H1 (cell line): ENCODE data around the gene CEP120. TPM values are rescaled to one million over a fixed set of nuclear protein-coding genes. Genes with fewer than 3 reads are reported as not detected.

Experiments used
- ATF3 ChIP-seq: IDR thresholded peaks from 2 replicates; pipeline ENCODE4 v1.6.1; 2011; ENCODE audit warnings: low read depth, mild to moderate bottlenecking, low read length; ENCODE audit not compliant: insufficient read depth
- CHD2 ChIP-seq: IDR thresholded peaks from 2 replicates; pipeline ENCODE4 v1.6.1; 2012; ENCODE audit warnings: low read length, improper control_type of control experiment
- CTBP2 ChIP-seq: IDR thresholded peaks from 2 replicates; pipeline ENCODE4 v1.7.0; 2011; ENCODE audit warnings: borderline replicate concordance, mild to moderate bottlenecking, moderate library complexity, mixed read lengths, low read length; ENCODE audit not compliant: insufficient read depth, insufficient read length
- CTCF ChIP-seq, 3 experiments: IDR thresholded peaks; 1 replicate in 2 of 3; 2 replicates in 1 of 3; pipeline versions ENCODE4 v1.5.1 to v1.6.1; 2011; ENCODE audit warnings: low read length in 3 of 3, mild to moderate bottlenecking in 3 of 3, inconsistent platforms in 2 of 3, low read depth in 1 of 3, moderate library complexity in 1 of 3; ENCODE audit not compliant: insufficient read depth in 1 of 3; ENCODE audit errors: control extremely low read depth in 1 of 3
- E2F6 ChIP-seq: IDR thresholded peaks from 2 replicates; pipeline ENCODE4 v1.6.1; 2012; ENCODE audit warnings: inconsistent platforms
- EP300 ChIP-seq, 2 experiments: IDR thresholded peaks; 1 replicate in 1 of 2; 2 replicates in 1 of 2; pipeline ENCODE4 v1.6.1; 2011 to 2012; ENCODE audit warnings: low read depth in 2 of 2, low read length in 2 of 2, mild to moderate bottlenecking in 2 of 2, borderline replicate concordance in 1 of 2, inconsistent platforms in 1 of 2, moderate library complexity in 1 of 2
- HDAC6 ChIP-seq: IDR thresholded peaks from one replicate; pipeline ENCODE4 v1.7.1; 2012; ENCODE audit warnings: low read depth, mild to moderate bottlenecking, inconsistent platforms, low read length, moderate library complexity
- KDM5A ChIP-seq: fragments of 200-600 bp; IDR thresholded peaks from 2 replicates; pipeline ENCODE4 v1.7.1; 2012; ENCODE audit warnings: mild to moderate bottlenecking, low read length, inconsistent platforms, mixed read lengths
- MAX ChIP-seq: IDR thresholded peaks from 2 replicates; pipeline ENCODE4 v1.6.1; 2012; ENCODE audit warnings: inconsistent platforms
- RBBP5 ChIP-seq: IDR thresholded peaks from 2 replicates; pipeline ENCODE4 v1.7.1; 2012; ENCODE audit warnings: low read depth, mild to moderate bottlenecking, inconsistent platforms, low read length, moderate library complexity, borderline replicate concordance
- RFX5 ChIP-seq: IDR thresholded peaks from 2 replicates; pipeline ENCODE4 v1.6.1; 2011; ENCODE audit warnings: low read depth, low read length, improper control_type of control experiment, borderline replicate concordance
- SP1 ChIP-seq: IDR thresholded peaks from 2 replicates; pipeline ENCODE4 v1.6.1; 2011; ENCODE audit warnings: low read depth, low read length
- SP2 ChIP-seq: IDR thresholded peaks from 2 replicates; pipeline ENCODE4 v1.6.1; 2012; ENCODE audit warnings: mild to moderate bottlenecking, low read length, inconsistent platforms
- TAF1 ChIP-seq: IDR thresholded peaks from 2 replicates; pipeline ENCODE4 v1.6.1; 2011; ENCODE audit warnings: mild to moderate bottlenecking, low read depth, low read length
- TAF7 ChIP-seq: optimal IDR thresholded peaks from 2 replicates; pipeline ENCODE3; 2011; ENCODE audit warnings: low read depth, mild to moderate bottlenecking, inconsistent platforms, low read length, moderate library complexity, borderline replicate concordance
- TCF12 ChIP-seq: IDR thresholded peaks from 2 replicates; pipeline ENCODE4 v1.6.1; 2011; ENCODE audit warnings: low read depth, mild to moderate bottlenecking, low read length
- TEAD4 ChIP-seq: IDR thresholded peaks from 2 replicates; pipeline ENCODE4 v1.6.1; 2012; ENCODE audit warnings: low read depth, low read length, inconsistent platforms, mixed read lengths
- polyA plus RNA-seq, 7 experiments: library from polyadenylated mRNA; depleted of rRNA in 3 of 7; stranded (reverse) in 5 of 7; unstranded in 2 of 7; fragments of >200 nt in 5 of 7; fragments of 200-250 nt in 2 of 7; gene quantifications; 1 replicate in 5 of 7; 2 replicates in 1 of 7; 4 replicates in 1 of 7; pipeline versions ENCODE4 v1.2.1 to v1.2.3, GENCODE V29; 2011 to 2013; ENCODE audit warnings: missing spikeins in 2 of 7, mixed read lengths in 2 of 7
- total RNA-seq: library from RNA; stranded (reverse); fragmentation: NEBNext Ultra II Directional; extraction: Animal tissue kit (Norgen Biotek cat#: 25700); gene quantifications from 2 replicates; pipeline ENCODE4 v1.2.1, GENCODE V29; 2021

The CEP120 gene
- total and polyA plus RNA-seq, 2 of the 8 experiments (the other 6 are each of a cell fraction or from before 2014, with no cell fraction given): 9.3 to 17.9 TPM

GRCh38 chr5:123423278-123424149 lies at the start of gene CEP120 (continued):
- TF ChIP-seq RBBP5 (no peak; the same call in 1 of the 2 replicates), KDM5A (no peak), TAF1 (peak; percentile 90), E2F6 (peak; percentile 74), HDAC6 (no peak), TEAD4 (peak; percentile 52; the same call in 1 of the 2 replicates), CHD2 (no peak; the same call in 1 of the 2 replicates), SP1 (peak; percentile 33; the same call in 1 of the 2 replicates), CTCF (IDR thresholded peaks at IDR 0.05; ENCODE audit: control extremely low read depth in 1 of 3, insufficient read depth in 1 of 3, low read depth in 1 of 3, low read length in 3 of 3) (peak; percentile 70 to 95 (median 84)), TAF7 (no peak), MAX (peak; percentile 63), TCF12 (no peak), ATF3 (no peak), RFX5 (peak; percentile 86), EP300 (IDR thresholded peaks at IDR 0.05; ENCODE audit: borderline replicate concordance in 1 of 2, low read depth in 2 of 2, low read length in 2 of 2) (peak in 1 of 2 experiments; percentile 81; a peak in 1 of 3 replicates), CTBP2 (no peak), SP2 (peak; percentile 71; the same call in 1 of the 2 replicates)
